Middle frontal gyrus (tissue), 1 donor: ENCODE results near the gene WDR33.

Source experiments
- DNase-seq: peaks from one replicate; pipeline ENCODE4 v3.0.0-alpha.2; 2015; ENCODE audit warnings: low spot score; ENCODE audit errors: extremely low spot score

WDR33 gene

GRCh38 chr2:127658641-127659407 lies 152.1 kb downstream of the WDR33 start:
- DNase-seq = no peak

DNA sequence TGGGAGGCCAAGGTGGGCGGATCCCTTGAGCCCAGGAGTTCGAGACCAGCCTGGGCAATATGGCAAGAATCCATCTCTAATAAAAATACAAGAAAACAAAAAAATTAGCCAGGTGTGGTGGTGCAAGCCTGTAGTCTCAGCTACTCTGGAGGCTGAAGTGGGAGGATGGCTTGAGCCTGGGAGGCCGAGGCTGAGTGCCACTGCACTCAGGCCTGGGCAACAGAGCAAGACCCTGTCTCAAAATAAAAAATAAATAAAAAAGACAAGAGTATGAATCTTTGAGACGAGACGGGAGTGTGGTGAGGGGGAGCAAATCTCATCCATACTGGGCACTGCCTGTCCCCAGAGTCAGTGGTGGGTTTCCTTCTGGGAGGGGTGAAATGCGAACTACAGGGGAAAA lies 152.8 kb downstream of the WDR33 start:
- no peak for DNase-seq

- no peak for DNase-seq
These were observed 153.8 kb downstream of the WDR33 start for GRCh38 chr2:127657232-127657595.

DNA sequence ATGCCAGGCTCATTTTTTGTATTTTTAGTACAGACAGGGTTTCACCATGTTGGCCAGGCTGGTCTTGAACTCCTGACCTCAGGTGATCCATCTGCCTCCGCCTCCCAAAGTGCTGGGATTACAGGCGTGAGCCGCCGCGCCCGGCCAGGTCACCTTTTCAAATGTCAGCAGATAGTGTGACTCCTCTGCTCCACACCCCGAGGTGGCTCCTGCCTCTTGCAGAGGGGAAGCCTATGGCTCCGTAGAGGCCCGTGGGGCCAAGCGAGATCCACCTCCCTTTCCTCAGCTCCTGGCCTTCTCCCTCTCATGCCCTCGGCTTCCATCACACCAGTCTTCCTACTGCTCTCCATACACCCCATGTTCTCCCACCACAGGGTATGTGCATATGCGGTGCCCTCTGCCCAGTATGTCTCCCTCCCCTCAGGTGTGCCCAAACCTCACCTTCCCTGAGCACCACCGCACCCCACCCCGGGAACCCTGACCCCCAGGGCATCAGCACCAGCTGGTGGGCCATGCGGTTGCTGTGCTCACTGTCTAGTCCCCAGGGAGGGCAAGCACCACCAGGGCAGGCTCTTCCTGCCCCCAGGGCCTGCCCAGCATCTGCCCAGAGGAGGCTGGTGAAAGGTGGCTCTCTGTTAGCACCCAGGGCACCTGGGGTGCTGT lies 154.3 kb downstream of the WDR33 start:
- DNase-seq = no peak

GRCh38 chr2:127655209-127656073 lies 155.5 kb downstream of the WDR33 start:
- DNase-seq = no peak

DNA sequence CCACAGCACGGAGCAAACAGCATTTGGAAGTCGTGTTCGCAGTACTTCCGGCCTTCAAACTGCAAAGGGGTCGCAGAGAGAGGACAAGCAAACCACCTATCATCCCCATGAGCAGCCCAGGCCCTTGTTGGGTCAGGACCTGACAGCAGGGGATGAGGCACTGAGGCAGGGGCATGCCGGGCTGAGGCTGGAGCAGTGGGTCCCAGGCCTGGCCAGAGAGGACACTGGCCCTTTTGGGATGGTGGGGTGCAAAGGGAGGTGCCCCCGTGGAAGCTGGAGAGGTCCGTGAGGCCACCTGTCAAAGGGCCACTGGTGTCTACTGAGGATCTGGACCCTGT lies 156.2 kb downstream of the WDR33 start:
- DNase-seq = no peak

DNA sequence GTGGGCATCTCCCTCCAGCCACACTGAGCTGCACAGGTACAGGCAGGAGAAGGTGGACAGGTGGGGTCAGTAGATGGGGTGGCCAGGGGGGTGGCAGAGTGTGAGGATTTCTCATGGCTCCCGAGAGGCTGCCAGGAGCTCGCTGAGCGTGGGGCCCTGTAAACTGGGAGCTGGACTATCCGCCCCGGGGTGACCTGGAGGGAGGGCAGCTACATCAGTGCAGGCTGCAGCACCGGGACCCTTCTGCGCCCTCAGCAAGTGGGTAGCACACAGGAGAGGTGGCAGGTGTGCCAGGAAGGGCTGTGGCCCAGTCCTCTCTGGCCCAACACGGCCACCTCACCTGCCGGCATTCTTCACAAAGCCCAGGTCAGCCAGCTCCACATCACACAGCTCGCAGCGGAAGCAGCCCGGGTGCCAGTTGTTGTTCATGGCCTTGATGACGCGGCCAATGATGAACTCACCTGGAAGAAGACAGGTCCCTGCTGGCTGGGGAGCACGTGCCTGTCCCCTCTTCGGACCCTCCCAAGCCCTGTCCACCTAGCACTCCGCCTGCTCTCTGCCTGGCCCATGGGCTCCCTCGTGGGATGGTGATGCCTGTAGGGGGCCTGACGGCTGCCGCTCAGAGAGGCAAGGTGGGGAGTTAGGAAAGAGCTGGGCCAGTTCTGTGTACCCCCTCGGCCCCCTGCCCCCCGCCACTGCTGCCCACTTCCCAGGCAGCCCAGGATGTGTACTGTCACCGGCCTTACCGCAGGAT lies 156.7 kb downstream of the WDR33 start:
- DNase-seq = no peak

DNA sequence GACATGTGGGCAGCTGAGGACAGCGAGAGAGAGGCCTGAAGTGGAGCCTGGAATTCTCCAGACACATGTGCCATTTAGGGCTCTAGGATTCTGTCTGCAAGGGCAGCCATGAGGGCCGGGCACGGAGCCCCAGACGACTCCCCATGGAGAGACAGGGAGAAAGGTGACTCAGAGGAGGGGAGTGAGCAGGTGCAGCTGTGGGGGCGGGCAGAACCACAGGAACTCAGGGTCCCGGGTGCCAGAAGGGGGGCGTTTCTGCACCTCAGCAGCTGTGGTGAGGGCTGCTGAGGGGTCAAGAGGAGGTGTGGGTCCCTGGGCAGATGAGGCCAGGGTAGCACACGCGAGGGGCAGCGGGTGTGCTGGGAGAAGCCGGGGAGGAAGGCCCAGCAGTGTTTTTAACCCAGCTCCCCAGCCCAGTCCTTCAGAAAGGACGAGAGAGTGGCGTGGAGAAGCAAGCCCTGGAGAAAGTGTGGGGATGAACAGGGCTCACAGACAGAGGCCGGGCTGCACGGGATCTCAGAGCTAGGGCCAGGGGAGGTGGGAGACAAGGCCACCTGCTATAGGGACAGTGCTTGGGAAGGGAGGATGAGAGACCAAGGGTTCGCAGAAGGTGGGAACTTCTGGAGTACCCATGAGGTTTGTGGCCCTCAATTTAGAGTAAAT lies 157.4 kb downstream of the WDR33 start:
- no peak for DNase-seq

GRCh38 chr2:127652786-127653357 lies 158.1 kb downstream of the WDR33 start:
- no peak for DNase-seq

DNA sequence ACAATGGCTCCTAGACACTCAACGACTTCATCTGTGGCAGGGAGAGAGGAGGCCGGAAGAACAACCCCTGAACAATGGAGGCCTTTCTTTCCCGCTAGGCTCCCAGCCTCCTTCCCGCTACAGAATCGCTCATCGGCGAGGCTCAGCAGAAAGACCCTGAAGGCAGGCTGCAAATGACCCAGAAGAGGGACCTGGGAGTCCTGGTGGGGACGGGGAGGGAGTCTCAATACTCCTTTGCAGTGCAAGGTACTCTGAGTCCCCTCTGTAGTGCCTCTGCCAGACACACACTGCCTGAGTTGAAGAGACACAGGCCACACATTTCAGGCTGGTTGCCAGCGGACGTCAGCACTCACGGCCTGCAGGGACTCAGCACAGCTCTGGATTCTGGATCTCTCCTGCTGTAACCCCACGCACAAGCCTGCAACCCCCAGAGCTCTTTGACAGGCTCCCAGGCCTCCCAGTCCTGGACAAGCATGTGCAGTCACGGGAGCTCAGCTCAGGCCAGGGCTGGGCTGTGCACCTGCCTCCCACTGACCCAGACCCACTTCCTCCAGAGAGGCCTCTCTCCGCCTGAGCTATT lies 158.9 kb downstream of the WDR33 start:
- no peak for DNase-seq

DNA sequence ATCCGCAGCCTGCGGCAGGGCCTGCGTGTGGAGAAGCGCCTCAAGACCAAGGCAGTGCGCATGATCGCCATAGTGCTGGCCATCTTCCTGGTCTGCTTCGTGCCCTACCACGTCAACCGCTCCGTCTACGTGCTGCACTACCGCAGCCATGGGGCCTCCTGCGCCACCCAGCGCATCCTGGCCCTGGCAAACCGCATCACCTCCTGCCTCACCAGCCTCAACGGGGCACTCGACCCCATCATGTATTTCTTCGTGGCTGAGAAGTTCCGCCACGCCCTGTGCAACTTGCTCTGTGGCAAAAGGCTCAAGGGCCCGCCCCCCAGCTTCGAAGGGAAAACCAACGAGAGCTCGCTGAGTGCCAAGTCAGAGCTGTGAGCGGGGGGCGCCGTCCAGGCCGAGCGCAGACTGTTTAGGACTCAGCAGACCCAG lies 159.6 kb downstream of the WDR33 start:
- no peak for DNase-seq
